Inflammatory macrophage treated with lipopolysaccharide for 1 hour (primary cell): Measurements from ENCODE around the gene FARP1.
A peak's percentile ranks its signal among the peaks of the same experiment; 100 is the strongest.

Source experiments
- DNase-seq, 2 donors: peaks; one replicate each; pipeline ENCODE4 v3.0.0-alpha.2; 2020 to 2022

FARP1 gene

DNA sequence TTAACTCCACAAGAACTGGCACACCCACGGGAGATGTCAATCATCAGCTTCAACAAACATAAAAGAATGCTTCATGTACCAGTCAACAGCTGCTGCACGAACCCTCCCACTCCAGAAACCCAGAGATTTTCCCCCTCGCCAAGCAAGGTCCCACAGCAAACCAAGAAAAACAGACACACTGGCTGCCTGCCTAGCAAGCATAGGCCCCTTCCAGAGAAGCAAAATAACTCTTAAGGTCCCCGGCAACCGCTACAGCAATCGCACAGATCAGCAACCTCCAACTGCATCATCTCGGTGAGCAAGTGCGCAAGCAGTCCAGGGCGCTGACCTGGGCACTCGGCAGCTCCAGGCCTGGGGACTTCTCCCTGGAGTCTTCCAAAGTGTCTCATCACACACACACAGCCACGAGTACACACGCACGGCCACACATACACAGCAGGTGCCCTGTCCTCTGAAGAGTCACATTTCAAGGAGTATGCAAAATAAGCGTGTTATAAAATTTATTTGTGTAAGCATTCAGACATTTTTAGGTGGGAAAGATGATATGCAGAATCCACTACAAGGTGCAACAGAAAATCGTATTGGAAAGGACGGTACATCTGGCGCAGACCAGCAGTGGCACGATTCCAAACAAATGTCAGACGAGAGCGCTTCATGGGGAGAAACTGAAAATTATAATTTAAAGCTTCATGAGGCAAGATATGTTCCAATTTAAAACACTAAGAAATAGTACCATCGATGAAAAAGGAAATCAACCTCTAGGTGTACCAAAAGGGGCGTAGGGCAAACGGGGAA is 309.0 kb downstream of the FARP1 start:
- DNase-seq, result no peak

DNA sequence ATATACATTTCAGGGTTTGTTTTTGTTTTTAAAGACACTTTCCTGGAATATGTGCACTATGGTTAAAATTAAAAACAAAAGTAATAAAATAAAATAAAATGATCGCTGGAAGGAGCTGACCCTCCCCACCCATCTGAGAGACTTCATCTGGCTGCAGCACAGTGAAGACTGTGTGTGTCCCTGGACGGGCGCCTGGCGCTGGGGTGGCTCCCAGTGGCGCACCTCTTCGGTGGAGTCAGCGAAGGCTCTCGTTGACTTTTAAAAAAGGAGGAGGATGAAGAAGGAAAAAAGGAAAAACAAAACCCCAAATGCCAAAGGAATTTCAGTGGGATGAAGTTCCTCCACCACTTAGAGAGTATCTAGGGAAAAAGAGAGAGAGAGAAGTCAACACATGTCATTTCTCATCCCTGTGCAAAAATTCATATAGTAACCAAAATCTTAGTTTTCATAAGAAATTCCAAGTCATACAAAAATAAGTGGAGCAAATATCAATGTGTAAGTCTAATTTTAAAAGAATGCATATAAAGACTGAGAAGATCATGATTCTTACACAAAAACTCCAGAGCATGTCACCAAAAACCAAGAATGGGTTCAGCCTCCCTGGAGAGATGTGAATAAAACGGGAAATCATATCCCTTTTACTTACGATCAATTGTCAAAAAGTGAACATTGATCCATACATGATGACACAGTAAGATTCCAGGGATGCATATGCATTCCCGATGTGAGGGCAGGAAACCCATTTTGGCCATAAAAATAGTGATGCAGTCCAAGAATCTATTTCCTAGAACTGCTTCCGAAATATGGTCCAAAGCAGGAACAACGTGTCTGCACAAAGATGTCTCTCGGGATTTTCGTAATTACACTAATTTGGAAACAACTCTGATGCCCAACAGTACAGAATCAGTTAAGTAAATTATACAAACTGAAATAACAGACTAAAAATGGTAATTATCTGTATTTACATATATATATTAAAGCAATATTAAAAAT is 310.3 kb downstream of the FARP1 start:
- DNase-seq, result no peak

DNA sequence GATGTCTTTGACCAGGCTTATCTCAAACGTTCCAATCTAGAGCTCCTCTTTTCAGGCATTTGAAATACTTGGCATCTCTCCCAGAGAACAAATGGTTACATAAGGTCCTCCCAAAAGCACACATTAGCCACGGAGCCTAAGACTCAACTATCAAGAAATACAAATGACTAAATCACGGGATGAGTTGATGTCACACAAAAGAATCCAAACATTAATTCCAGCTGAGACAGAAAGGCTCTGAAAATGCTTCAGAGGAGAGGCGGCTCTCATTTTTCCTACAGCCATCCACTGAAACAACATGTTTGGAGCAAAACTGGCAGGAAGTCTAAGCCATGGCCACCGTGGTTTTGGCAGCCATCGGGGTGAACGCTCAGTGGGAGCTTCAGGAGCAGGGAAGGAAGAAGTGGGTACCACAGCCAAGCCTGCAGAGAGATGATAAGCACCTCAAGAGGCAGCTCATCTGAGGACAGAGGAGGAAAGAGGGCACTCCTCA is 311.5 kb downstream of the FARP1 start:
- DNase-seq, result no peak

DNA sequence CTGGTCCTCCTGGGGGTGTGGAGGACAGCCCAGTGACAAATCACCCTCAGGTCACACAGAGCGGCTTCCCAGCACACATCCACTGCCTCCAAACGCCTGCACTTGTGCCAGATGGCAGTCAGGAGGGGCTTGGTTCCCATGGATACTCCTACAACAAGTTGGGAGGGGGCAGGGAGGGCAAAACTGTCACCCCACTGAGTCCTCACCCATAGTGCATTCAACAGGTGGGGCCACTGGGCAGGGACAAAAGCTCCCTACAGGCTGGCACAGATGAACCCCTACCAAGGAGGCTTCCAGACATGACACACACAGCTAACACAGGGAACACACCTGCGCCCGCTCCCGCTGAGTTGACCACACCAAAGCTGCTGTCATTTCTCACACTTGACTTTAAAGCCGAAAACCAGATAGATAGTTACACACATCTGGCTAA is 313.5 kb downstream of the FARP1 start:
- DNase-seq, result no peak

- no peak for DNase-seq
Observed at GRCh38 chr13:98457053-98457452, 314.2 kb downstream of the FARP1 start.

GRCh38 chr13:98458431-98458830 is 315.5 kb downstream of the FARP1 start:
- DNase-seq, result no peak

GRCh38 chr13:98459171-98459681 is 316.3 kb downstream of the FARP1 start:
- no peak for DNase-seq

DNA sequence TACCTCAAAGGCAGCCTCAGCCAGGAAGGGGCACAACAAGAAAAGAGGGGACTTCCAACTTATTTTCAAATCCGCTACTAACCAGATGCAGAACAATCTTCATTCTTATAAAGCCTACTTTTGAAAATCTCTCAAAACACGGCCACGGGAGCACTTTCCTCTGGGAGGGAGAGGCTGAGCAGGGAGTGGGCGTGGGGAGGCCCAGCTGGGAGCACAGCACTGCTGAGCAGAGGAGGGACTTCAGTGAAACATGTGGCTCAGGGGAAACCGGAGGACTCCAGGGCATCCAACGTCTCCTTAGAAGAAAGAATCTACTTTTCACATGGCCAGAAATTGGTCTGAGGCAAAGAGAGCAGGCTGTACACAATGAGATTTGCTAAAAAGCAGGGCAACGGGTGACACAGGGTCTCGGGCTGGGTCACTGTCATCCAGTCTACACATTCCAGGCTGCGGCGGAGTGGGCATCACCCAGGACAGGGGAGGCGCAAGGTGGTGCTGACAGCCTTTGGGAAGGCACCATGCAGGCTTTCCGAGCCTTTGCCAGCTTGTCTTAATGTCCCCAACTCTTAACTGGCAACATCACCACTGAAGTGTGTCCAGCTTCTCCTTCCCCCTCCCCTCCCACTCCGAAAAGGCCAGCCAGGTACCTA is 317.0 kb downstream of the FARP1 start:
- no peak for DNase-seq

DNA sequence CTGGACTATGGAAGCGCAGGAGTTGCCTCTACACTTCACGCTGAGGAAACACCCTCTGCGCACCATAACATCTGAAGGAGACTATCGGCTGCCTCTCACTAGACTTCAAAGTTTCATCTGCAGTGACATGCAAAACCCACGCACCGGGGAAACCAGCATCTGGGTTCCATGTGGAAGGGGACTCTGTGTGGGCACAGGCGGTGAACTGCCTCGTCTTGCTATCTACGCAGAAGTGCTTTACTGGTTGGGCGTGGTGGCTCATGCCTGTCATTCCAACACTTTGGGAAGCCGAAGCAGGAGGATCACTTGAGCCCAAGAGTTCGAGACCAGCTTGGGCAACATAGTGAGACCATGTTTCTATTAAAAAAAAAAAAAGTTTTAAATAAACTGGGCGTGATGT is 317.6 kb downstream of the FARP1 start:
- no peak for DNase-seq

GRCh38 chr13:98461486-98462240 is 318.8 kb downstream of the FARP1 start:
- DNase-seq, result no peak

DNA sequence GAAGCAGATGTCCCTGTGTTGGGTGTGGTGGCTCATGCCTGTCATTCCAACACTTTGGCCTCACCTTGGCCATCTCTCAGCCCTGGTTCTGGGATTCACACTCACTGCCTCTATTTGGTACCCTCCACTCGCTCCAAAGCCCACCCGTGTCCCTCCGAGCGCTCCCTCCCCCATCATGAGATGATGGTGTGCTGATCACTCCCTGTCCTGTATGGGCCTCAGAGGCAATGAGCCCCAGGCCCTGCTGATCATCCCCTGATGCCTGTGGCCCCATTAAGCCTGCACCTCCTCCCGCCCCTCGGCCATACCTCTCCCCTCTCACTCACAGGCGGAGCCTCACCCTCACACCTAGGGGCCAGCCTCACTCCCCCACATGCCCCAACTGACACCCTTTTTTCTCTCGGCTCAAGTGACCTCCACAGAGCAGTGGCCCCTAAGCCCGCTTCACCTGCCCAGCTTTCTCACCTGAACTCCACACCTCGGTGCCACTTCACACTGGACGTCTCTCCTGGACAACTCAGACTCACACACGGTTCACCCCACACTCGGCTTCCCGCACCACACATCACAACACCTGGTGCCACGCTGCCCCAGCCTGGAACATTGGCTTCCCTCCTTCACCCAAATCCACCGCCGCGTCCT is 319.5 kb downstream of the FARP1 start:
- no peak for DNase-seq

GRCh38 chr13:98462946-98463345 is 320.1 kb downstream of the FARP1 start:
- DNase-seq, result no peak

DNA sequence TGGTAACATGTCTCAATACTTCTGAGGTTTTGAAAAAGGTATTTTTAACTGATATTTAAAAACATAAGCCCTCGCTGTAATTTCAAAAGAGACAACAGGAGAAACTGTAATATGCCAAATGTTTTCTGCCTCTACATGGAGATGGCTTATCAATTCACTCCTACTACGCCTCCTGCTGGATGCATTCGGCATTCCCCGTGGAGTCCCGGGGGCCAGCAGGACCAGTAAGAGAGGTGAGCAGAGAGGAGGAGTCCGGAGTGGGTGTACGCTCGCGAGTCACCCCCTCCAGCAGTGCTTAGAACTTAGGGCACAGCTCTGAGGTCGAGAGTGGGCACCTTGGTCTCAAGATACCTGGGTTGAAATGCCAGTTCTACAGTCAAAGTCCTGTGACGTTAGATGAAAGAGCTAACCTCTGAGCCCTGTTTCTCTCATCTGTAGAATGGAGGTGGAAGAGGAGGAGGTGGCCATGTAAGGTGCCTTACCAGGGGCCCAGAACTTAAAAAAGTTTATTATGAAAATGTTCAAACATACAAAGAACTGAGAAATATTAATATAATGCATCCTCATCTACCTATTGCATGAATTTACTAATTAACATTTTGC is 323.8 kb downstream of the FARP1 start:
- DNase-seq, result peak in 1 of 2 donors; percentile 31

DNA sequence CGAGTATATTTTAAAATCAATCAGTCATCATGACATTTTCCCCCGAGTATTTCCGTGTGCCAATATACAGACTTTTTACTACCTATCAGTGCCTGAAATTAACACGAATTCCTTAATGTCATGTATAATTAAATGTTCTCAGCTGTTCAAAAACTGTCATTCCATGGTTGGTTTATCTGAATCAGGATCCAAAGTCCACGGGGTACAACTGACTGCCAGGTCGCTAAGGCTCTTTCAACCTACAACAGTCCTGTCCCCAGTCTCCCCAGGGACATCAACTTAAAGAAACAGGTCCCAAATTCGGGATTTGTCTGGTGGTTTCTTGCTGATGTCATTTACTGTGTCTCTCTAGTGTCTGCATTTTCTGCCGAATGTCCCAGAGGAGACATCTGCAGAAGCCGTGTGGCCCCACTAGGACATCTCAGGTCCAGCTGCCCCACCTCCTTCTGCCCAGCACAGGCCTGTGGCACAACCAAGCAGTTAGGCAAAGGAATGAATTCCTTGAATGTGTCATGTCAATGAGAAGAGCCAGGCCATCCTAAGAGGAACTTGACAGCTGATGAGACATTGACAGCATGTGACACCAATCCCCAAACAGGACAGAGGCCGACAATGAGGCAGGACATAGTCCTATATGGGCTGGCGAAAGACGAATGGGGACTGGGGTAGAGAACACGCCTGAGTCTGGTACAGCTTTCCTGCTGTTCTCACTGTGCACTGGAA is 324.5 kb downstream of the FARP1 start:
- DNase-seq, result peak; percentile 37 to 67

GRCh38 chr13:98468361-98468760 is 325.5 kb downstream of the FARP1 start:
- DNase-seq, result no peak

DNA sequence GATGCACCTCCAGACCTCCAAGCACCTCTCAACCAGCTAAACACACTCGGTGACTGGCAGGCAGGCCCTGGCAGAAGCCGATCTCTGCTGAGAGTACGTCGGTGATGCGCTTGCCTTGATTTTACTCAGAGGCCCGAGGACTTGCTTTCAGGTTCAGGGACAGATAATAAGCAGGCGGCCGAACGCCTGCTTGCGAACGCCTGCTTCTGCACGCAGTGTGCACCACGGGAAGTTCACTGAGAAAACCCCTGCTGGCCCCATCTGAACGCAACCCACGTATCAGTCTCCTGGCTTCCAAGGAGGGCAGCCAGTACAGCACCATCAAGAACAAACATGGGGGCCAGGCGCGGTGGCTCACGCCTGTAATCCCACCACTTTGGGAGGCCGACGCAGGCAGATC is 326.0 kb downstream of the FARP1 start:
- no peak for DNase-seq

DNA sequence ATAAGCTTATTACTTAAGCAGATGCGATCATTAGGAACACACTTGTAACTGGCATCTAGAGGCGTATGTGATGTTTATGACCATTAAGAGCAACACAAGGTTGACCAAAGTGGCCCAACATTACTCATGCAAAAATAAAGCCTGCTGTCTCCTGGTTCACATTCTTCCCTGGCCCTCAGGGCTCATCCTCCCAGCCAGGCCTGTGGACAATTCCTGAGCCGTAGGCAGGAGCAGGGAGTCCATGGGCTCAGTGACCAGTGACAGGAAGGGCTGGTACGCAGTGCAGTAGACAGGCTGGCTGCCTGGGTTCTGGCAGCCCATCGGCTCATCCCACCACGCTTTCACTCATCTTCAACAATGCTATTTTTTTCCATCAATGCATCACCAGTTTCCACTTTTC is 328.0 kb downstream of the FARP1 start:
- no peak for DNase-seq

- DNase-seq, result no peak
Observed at GRCh38 chr13:98471934-98472333, 329.0 kb downstream of the FARP1 start.

- no peak for DNase-seq
Observed at GRCh38 chr13:98473135-98473787, 330.4 kb downstream of the FARP1 start.

DNA sequence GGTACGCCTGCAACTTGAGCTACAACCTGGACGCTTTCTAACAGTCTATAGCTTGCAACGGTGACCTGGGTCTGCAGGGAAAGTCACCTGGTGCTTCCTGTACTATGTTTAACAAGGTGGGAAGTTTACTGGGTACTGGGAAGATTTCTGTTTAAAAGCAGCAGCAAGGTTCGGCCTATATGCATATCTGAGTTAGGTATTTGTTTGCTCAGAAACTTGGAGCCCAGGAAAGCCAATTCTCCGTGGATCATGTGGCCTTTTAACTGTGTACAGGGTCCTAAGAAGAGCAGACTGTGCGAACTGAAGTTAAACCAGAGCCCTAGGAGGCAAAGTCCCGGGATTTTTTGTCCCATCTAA is 330.9 kb downstream of the FARP1 start:
- no peak for DNase-seq
